GM19468 (cell line): ENCODE measurements around the gene WFIKKN1.

Source experiments
- ATAC-seq: cut with Tn5 transposase; IDR thresholded peaks from one replicate; pipeline ENCODE4 v1.9.1; 2021; ENCODE audit warnings: mild to moderate bottlenecking, moderate library complexity, moderate number of reproducible peaks; ENCODE audit not compliant: unreplicated experiment; ENCODE audit errors: extremely low read depth

The WFIKKN1 gene

DNA sequence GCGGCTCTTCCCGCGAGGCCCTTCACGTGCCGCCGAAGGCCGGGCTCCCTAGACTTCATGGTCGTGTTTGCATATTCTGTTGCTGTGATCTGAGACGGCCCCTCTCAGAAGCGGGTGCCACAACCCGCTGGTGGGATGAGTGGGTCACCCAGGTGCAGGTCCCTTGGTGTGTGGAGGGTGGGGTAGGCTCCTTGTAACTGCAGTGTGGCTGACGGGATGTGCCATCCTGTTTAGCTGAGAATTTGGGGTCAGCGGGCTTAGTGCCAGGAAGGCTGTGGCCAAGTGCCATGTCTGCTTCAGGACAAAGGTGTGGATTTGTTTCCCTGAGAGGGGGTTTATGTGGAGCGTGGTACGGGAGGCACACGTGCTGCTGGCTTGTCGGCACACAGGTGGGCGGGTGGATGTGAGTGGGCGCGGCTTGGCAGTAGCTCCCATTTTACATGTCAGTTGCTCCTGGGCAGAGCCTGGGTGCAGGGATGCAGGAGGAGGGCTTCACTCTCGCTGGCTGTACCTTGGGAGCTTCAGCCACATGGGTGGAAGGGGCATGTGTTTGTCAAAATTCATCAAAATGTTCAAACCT is 9.2 kb upstream of the WFIKKN1 start:
- ATAC-seq: no peak

DNA sequence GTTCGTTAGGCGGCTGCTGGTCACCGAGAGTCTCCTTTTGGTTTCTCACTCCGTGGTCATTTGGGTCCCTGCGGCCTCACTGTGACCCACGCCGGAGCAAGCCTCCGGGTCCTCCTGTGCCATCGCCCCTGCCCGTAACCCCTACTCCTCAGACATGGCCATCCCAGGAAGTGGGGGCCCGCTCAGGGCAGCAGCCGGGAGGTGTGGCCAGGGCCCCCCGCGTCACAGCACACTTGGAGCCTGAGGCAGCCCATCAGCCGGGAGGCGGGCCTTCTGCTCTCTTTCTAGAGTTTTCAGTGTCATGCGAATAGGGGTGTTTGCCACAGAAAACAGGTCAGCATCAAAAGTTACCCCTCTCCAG is 7.9 kb upstream of the WFIKKN1 start:
- ATAC-seq: no peak

DNA sequence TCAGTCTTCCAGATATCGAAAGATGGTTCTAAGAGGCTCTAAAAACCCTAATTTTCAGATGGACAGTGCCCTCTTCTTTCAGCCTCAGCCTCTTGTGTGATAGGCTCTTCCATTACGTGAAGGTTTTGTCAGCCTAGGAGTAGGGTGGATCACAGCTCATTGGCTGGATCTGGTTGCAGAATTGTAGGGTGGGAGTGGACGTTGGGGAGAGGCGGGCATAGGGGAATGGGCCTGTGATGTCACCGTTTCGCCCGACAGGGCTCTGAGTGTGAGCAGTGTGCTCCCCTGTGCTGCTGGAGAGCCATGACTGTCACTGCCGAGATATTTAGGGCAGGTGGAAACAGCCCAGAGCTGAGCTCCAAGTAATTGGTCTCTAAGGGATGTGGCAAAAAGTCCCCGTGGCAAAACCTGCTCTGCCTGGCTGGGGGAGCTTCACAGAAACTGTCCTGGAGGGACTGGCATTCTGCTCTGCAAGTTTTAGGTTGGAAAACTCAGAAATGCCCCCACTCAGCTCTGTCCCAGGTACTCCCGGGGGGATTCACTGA is 6.2 kb upstream of the WFIKKN1 start:
- no peak for ATAC-seq

DNA sequence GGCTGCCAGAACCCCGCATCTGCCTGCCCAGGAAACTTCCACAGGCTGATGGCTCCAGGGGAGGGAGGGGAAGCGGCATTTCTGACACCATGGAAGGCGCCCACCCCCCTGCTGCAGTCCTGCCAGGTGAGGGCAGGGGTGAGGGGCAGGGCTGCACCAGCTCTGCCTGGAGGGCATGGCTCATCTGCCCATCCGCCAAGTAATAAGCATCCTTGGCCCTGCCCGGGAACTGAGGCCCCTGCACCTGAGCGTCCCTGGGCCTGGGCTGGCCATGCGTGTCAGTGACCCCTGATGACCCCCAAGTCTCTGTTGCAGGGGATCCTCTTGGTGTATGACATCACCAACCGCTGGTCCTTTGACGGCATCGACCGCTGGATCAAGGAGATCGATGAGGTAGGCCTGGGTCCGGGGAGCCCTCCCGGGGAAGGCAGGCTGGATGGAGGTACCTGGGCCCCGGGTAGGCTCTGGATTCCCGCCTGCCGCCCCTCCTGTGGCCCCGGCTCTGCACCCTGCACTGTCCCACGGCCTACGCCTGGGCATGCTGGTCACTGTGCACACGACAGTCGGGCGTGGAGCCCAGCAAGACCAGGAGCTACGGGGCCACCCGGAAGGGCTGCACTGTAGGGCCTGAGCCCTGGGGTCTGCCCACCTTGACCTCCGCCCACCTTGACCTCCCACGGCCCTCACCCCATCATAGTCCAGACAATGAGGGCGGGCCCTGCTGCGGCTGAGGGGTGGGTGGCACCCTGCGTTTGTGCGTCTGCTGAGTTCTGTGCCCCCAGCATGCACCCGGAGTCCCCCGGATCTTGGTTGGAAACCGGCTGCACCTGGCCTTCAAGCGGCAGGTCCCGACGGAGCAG is 5.4 kb upstream of the WFIKKN1 start:
- ATAC-seq: no peak

DNA sequence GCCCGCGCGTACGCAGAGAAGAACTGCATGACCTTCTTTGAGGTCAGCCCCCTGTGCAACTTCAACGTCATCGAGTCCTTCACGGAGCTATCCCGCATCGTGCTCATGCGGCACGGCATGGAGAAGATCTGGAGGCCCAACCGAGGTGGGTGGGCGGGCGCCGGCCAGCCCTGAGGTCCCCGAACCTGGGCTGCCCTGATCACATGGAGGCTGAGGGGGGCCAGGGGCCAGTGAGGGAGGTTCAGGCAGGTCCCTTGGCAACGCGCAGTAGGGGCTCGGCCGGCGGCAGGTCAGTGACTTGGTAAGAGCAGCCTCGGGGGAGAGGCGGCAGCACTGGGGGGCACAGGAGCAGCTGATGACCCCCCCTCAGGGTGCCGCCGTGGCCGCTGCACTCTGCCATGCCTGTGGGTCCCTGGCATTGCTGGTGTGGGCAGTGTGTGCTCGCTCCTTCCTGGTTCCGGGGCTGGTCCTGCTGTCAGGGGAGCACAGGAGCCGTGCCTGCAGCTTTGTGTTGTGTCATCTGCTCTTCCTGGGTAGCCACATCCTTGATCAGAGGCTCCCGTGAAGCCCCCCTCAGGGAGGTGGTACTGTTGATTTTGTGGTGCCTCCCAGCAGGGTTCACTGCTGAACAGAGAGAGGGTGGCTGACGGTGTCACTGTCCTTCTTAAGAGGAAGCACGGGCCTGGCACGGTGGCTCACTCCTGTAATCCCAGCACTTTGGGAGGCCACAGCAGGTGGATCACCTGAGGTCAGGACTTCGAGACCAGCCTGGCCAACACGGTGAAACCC is 4.6 kb upstream of the WFIKKN1 start:
- ATAC-seq: no peak

DNA sequence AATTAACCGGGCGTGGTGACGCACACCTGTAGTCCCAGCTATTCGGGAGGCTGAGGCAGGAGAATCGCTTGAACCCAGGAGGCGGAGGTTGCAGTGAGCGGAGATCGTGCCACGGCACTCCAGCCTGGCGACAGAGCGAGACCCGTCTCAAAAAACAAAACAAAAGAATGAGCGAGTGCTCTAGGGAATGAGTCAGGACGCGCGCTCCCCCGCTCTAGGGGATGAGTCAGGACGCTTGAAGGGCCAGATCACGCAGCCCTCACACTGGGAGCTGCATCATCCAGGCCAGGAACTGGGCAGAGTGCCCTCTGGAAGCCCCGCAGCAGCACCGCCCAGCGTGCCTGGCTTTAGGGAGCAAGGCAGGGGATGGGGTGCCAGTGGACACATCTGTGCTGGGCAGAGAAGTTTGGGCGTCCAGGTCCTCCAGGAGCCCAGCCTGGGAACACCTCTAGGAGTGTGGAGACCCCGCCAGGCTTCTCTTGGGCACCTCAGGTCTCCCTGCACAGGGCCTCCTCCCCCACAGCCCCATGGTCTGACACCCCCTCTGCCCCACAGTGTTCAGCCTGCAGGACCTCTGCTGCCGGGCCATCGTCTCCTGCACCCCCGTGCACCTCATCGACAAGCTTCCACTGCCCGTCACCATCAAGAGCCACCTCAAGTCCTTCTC is 3.9 kb upstream of the WFIKKN1 start:
- no peak for ATAC-seq

DNA sequence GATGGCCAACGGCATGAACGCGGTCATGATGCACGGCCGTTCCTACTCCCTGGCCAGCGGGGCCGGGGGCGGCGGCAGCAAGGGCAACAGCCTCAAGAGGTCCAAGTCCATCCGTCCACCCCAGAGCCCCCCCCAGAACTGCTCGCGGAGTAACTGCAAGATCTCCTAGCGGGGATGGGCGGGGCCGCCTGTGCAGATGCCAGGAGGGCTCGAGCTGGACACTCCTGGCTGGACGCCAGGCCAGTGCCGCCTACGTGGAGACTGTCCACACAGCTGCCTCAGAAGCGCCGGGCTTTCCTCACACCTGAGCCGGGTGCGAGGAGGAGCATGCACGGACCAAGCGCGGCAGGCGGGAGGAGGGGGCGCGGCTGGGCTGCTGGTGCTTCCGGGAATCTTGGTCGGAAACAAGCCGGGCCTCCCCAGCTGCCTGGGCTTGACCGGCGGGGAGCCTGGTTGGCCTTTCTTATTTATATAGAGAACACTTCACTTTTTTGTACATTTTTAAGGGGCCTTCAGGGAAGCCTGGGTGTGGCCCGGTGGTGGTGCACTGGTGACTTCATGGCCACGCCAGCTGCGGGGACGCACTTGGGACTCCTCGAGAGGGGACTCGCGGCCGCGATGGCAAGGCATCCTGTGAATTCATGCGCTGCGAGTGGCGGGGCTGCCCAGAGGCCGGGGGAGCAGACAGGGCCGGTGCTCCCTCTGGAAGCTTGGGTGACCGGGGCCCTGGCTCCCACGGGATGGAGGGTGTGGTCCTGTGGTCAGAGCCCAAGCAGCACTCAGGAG is 3.1 kb upstream of the WFIKKN1 start:
- no peak for ATAC-seq

DNA sequence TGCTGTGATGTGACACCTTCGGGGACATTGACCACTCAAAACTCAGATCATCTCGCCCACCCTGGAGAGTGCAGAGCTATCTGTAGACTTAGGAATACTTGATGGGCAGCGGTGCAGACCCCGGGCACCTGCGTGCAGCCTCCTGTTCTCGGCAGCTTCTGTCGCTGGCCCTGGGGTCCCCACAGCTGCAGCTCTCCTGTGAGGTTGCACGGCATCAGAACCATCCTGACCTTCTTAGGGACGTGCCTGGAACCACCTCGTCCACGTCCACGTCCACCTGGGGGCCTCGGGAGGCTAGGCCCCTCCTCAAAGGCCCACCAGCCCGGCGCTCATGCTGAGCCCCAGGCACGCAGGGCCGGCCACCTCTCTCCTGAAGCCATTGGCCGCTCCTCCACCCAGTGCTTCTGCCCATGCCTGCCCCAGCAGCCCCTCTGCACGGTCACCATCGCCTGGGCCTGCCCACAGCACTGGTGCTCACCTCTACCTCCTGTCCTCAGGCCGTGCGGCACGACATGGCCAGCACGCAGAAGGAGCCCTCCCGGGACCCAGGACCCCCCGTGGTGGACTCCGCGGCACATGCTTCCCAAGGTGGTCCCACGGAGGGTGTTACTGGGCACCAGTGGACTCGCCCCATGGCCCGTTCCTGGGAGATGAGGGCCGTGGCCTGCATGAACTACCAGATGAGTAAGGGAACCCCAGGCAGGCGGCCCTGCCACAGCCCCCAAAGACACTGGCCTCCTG is 2.3 kb upstream of the WFIKKN1 start:
- no peak for ATAC-seq

DNA sequence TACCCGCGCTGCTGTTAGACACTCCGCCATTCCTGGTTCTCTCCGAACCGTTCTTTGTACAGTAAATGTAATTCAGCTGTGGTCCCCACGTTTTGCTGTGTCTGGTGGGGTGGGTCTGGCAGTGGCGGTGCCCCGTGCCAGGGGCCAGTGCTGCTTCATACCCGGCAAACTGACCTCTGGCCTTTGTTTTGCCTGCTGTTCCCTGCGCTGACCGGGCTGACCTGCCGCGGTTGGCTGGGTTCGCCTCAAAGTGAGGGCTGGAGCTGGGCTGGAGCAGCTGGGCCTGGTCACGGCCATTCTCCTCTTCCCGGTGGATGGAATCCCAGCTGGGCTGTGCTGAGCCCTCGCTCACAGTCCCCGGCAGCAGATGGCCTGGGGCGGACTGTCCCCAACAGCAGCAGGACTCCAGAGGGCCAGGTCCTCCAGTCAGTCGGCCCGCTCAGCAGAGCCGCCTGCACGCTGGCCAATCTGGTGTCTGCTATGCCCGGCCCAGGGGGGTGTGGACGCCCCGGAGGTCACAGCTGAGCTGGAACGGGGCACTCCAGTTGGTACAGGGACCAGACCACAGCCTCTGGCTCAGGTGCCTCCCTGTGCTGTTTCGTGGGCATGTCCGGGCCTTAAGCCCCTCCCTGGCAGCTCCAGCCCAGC is 1.5 kb upstream of the WFIKKN1 start:
- ATAC-seq: no peak

DNA sequence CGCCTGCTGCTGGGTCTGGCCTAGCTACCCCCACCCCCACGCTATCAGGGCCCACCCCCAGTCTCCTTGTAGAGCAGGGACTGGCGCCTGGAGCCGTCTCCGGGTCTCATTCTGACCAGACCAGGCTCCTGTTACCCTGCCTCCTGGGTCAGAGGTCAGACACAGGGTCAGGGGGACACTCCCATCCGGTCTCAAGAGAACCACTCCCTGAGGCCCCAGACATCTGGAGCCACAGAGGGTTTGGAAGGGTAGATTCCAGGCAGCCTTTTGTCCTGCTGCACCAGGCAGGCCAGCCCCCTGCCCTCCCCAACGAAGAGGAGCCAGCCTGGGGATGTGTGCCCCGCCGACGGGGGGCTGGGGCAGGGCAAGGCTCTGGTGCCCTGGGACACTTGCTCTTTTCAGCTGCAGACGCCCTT is 944 bp upstream of the WFIKKN1 start:
- ATAC-seq: no peak

DNA sequence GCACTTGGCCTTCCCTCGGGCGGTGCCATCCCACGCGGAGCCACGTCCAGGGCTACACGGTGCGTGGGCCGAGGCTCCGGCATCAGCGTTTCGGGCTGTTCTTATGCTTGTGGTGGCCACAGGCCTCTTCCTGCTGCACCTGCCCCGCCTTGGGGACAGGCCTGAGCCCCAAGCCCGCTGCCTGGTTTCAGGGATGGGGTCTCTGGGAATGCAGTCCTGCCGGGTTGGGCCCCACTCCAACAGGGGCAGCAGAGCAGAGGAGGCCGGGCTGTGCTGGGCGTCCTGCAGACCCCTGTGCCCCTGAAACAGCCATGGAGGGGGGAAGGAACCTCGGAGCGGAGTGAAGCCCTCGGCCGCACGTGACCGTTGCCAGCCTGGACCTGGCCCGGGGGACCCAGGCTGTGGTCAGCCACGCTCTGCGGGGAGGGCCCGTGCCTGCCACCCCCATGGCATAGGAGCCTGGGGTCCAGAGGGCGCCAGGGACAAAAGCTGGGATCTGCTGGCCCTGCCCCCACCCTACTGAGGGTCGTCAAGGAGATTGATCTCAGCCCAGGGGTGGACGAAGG is 453 bp upstream of the WFIKKN1 start:
- ATAC-seq: no peak

DNA sequence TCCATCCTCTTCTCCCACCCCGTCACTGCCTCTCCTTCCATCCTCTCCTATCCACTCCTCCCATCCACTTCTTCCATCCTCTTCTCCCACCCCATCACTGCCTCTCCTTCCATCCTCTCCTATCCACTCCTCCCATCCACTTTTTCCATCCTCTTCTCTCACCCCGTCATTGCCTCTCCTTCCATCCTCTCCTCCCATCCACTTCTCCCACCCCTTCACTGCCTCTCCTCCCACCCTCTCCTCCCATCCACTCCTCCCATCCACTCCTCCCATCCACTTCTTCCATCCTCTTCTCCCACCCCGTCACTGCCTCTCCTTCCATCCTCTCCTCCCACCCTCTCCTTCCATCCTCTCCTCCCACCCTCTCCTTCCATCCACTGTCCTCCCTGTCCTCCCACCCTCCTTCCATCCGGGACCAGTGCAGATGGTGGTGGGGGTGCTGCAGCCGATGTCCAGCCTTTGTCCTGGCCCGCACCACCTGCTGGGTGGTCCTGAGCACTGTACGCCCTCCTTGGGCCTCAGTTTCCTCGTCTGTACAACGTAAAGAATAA is 1.1 kb downstream of the WFIKKN1 start:
- ATAC-seq: no peak

DNA sequence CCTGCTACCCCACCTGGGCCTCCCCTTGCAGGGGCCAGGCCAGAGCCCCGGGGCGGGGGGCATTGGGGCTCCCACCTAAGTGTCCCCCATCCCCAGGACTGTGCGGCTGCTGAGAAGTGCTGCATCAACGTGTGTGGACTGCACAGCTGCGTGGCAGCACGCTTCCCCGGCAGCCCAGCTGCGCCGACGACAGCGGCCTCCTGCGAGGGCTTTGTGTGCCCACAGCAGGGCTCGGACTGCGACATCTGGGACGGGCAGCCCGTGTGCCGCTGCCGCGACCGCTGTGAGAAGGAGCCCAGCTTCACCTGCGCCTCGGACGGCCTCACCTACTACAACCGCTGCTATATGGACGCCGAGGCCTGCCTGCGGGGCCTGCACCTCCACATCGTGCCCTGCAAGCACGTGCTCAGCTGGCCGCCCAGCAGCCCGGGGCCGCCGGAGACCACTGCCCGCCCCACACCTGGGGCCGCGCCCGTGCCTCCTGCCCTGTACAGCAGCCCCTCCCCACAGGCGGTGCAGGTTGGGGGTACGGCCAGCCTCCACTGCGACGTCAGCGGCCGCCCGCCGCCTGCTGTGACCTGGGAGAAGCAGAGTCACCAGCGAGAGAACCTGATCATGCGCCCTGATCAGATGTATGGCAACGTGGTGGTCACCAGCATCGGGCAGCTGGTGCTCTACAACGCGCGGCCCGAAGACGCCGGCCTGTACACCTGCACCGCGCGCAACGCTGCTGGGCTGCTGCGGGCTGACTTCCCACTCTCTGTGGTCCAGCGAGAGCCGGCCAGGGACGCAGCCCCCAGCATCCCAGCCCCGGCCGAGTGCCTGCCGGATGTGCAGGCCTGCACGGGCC is 1.9 kb downstream of the WFIKKN1 start:
- no peak for ATAC-seq

DNA sequence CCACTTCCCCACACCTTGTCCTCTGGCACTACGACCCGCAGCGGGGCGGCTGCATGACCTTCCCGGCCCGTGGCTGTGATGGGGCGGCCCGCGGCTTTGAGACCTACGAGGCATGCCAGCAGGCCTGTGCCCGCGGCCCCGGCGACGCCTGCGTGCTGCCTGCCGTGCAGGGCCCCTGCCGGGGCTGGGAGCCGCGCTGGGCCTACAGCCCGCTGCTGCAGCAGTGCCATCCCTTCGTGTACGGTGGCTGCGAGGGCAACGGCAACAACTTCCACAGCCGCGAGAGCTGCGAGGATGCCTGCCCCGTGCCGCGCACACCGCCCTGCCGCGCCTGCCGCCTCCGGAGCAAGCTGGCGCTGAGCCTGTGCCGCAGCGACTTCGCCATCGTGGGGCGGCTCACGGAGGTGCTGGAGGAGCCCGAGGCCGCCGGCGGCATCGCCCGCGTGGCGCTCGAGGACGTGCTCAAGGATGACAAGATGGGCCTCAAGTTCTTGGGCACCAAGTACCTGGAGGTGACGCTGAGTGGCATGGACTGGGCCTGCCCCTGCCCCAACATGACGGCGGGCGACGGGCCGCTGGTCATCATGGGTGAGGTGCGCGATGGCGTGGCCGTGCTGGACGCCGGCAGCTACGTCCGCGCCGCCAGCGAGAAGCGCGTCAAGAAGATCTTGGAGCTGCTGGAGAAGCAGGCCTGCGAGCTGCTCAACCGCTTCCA is 2.7 kb downstream of the WFIKKN1 start:
- no peak for ATAC-seq

DNA sequence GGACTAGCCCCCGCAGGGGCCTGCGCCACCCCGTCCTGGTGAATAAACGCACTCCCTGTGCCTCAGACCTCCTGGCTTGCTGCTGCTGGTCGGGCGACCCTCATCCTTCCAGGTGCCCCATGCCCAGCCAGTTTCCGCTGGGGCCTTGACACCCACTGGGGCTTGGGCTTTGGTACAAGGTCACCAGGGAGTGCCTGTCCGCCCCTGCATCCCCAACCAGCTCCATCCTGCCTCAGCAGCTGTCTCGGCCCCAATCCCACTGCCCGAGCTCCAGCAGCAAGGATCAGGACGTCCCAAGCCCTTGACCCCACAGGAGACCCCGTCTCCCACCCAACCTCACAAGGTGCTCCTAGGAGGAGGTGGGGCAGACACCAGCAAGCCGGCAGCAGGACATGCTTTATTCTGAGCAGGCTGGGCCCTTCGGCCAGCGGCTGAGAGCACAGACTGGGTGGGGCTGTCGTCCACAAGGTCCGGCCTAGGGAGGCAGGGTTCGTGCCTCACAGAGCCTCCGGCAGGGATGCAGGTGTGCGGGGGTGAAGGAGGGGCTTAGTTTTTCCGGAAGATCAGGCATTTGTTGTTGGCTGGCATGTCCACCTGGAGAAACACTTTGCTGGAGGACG is 3.4 kb downstream of the WFIKKN1 start:
- no peak for ATAC-seq

DNA sequence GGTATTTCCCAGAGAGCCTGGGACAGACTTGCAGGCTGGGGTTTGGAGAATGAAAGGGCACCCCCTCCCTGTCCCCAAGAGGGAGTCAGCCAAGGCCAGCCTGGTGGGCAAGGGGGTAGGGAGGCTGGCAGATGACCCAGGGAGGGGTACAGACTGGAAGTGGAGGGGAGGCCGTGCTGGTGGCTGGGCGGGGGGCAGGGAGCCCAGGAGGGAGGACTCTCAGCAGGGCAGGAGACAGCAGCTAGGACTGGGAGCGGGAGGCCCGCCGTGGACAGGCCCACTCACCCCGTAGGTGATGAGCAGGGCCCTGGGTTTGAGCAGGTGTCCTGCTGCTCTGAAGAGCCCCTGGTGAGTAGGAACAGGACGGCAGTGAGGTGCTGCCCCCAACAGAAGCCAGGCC is 4.2 kb downstream of the WFIKKN1 start:
- ATAC-seq: no peak
